Left ventricle myocardium inferior (tissue), 1 donor: Measurements from ENCODE around the gene CRKL. TPM values are rescaled to one million over a fixed set of nuclear protein-coding genes. Genes with fewer than 3 reads are reported as not detected.

Experiments used
- DNase-seq: peaks from one replicate; pipeline ENCODE4 v3.0.0-alpha.2; 2020
- H3K27ac ChIP-seq: fragments of 200-600 bp; replicated peaks from 2 replicates; pipeline ENCODE4 v1.8.0; 2021
- H3K27me3 ChIP-seq: fragments of 200-600 bp; 2 replicates; pipeline ENCODE4 v1.8.0; 2021; ENCODE audit warnings: low read depth
- H3K36me3 ChIP-seq: fragments of 200-600 bp; 2 replicates; pipeline ENCODE4 v1.8.0; 2021
- H3K4me1 ChIP-seq: fragments of 200-600 bp; 2 replicates; pipeline ENCODE4 v1.8.0; 2021
- H3K4me3 ChIP-seq: fragments of 200-600 bp; 2 replicates; pipeline ENCODE4 v1.8.0; 2021; ENCODE audit warnings: mild to moderate bottlenecking, moderate library complexity
- H3K9me3 ChIP-seq: fragments of 200-600 bp; replicated peaks from 2 replicates; pipeline ENCODE4 v1.8.0; 2021
- intact Hi-C: fragments of 100-400 bp; cut with micrococcal nuclease; formaldehyde crosslinking; loops from one replicate; pipeline ENCODE4 v1.11.0; 2022
- total RNA-seq: library from RNA; stranded (reverse); fragmentation: NEBNext Ultra II Directional; extraction: Animal tissue kit (Norgen Biotek cat#: 25700); gene quantifications from one replicate; pipeline ENCODE4 v1.2.1, GENCODE V29; 2021
- TF ChIP-seq, protein P1 (sequence below): fragments of 200-600 bp; IDR thresholded peaks from 2 replicates; pipeline ENCODE4 v1.8.0; 2021; ENCODE audit warnings: antibody characterized with exemption, mild to moderate bottlenecking, borderline replicate concordance
- donor health status: DM: no; HTN: yes; CAD: no; lungs with severe emphysema.

CRKL gene
- total RNA-seq, 1 donor from 2014 or later: 52.6 TPM

GRCh38 chr22:20963201-20964052 is 46.2 kb downstream of the CRKL start:
- no peaks in the 10 kb centered on the region for H3K36me3 ChIP-seq
- peaks cover 37% of the 10 kb centered on the region for H3K27me3 ChIP-seq
- intact Hi-C loops: no loop called here
- no peak for DNase-seq
- no peak overlapping the region for H3K27ac ChIP-seq
- H3K9me3 ChIP-seq: no peaks in the 10 kb centered on the region
- no peak overlapping the region for H3K4me3 ChIP-seq
- TF ChIP-seq, protein P1, sequence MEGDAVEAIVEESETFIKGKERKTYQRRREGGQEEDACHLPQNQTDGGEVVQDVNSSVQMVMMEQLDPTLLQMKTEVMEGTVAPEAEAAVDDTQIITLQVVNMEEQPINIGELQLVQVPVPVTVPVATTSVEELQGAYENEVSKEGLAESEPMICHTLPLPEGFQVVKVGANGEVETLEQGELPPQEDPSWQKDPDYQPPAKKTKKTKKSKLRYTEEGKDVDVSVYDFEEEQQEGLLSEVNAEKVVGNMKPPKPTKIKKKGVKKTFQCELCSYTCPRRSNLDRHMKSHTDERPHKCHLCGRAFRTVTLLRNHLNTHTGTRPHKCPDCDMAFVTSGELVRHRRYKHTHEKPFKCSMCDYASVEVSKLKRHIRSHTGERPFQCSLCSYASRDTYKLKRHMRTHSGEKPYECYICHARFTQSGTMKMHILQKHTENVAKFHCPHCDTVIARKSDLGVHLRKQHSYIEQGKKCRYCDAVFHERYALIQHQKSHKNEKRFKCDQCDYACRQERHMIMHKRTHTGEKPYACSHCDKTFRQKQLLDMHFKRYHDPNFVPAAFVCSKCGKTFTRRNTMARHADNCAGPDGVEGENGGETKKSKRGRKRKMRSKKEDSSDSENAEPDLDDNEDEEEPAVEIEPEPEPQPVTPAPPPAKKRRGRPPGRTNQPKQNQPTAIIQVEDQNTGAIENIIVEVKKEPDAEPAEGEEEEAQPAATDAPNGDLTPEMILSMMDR: no peak
- H3K4me1 ChIP-seq: peaks cover 12% of the 10 kb centered on the region

DNA sequence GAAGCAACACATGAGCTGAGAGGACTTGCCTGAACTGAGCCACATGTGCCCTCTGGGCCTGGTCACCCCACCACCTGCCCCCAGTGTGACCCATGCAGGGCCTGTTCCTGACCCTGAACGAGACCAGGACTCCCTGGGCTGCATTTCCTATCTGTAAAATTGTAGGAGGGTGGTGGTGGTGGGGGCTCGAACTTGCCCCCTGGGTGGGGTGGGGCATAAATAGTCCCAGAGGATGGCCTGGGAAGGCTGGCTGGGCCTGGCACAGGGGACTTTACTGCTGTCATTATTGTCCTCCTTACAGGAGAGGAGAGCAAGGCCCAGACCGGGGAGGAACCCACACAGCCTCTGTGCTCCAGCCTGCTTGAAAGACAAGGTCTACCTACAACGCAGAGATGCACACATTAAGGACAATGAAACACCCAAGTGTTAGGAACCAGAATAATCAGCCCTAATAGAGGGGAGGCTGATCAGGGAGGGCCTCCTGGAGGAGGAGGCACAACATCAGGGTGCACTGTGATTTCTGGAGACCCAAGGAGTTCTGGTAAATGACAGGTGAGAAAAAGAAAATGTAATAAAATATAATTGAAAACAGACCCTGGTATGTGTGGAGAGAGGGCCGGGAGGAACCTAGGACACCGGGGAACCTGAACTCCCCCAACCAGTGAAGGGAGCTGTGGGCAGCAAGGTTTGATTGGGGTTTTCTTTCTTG is 47.0 kb downstream of the CRKL start:
- H3K4me1 ChIP-seq: peaks cover 11% of the 10 kb centered on the region
- TF ChIP-seq, protein P1: no peak
- H3K27me3 ChIP-seq: peaks cover 34% of the 10 kb centered on the region
- H3K9me3 ChIP-seq: no peaks in the 10 kb centered on the region
- no peaks in the 10 kb centered on the region for H3K36me3 ChIP-seq
- H3K4me3 ChIP-seq: peak overlapping the region; percentile 62
- DNase-seq: no peak
- no peak overlapping the region for H3K27ac ChIP-seq
- intact Hi-C loops: no loop called here

GRCh38 chr22:20964799-20965103 is 47.5 kb downstream of the CRKL start:
- intact Hi-C loops: no loop called here
- no peak for DNase-seq
- TF ChIP-seq, protein P1: no peak
- peaks cover 11% of the 10 kb centered on the region for H3K4me1 ChIP-seq
- H3K9me3 ChIP-seq: no peaks in the 10 kb centered on the region
- H3K36me3 ChIP-seq: no peaks in the 10 kb centered on the region
- H3K27me3 ChIP-seq: peaks cover 34% of the 10 kb centered on the region
- no peak overlapping the region for H3K27ac ChIP-seq
- peak overlapping the region; percentile 62 for H3K4me3 ChIP-seq

GRCh38 chr22:20965104-20965887 is 48.1 kb downstream of the CRKL start:
- no peaks in the 10 kb centered on the region for H3K9me3 ChIP-seq
- DNase-seq: no peak
- intact Hi-C loops: no loop called here
- no peak overlapping the region for H3K27ac ChIP-seq
- no peaks in the 10 kb centered on the region for H3K36me3 ChIP-seq
- H3K4me1 ChIP-seq: peaks cover 11% of the 10 kb centered on the region
- peak overlapping the region; percentile 62 for H3K4me3 ChIP-seq
- TF ChIP-seq, protein P1: no peak
- peaks cover 34% of the 10 kb centered on the region for H3K27me3 ChIP-seq

DNA sequence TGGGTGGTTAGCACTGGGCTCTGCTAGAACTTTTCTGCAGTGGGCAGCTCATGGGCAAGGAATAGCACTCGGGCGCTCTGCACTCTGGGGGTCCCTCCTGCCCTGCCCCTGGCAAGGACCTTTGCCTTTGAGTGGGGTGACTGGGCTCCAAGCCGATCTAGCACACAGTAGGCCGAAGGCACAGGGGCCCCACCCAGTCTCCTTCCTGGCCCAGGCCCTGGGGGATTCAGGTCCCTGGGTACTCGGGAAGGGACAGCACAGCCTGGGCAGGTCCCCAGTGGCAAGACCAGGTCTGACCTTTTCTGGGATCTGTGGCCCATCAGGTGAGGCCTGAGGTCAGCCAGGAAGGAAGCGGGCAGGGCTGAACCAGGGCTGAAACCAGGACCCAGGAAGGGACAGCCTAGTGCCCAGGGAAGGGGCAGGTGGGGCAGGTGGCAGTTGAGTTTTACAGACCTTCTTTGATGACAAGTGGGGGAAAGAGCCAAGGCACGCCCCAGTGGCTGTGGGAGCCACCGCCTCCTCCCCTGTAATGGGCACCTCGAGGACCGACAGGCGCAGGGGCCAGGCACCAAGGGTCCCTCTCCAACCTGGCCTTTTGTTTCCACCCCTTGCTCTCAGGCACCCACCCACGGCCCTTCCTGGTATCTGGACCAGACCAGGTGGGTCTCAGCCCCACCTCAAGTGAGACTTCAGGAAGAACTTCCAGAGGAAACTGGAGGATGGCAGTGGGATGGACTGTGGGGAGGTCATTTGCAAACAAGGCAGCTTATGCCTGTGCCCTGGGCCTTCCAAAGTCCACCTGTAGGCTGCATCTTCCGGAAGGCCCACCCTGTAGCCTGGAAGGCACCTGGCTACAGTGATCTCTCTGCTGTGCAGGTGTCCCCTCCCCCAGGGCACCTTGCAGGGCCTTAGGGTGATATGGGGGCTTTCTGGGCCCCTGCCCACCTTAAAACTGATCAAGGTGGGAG is 49.0 kb downstream of the CRKL start:
- Histone ChIP-seq H3K27ac (no peak overlapping the region), H3K4me3 (no peak overlapping the region), H3K9me3 (no peaks in the 10 kb centered on the region), H3K4me1 (peaks cover 11% of the 10 kb centered on the region), H3K36me3 (no peaks in the 10 kb centered on the region), H3K27me3 (peaks cover 34% of the 10 kb centered on the region)
- TF ChIP-seq, protein P1: no peak
- intact Hi-C loops: no loop called here
- peak; percentile 8 for DNase-seq
